Stimulated activated CD4-positive, alpha-beta T cell treated with anti-CD3 and anti-CD28 coated beads, TNF-alpha, amount 100 ng/mL, for 48 hours (primary cell): ENCODE results near the gene PRKAB2.
A peak's percentile ranks its signal among the peaks of the same experiment; 100 is the strongest.
"Not testable (repeated sequence)": the region's sequence is repeated elsewhere in the genome, so short reads cannot be mapped to it uniquely, and the experiment has no call there.

Source experiments
- DNase-seq, 3 donors: peaks; one replicate each; pipeline ENCODE4 v3.0.0-alpha.2; 2020; ENCODE audit warnings: low read depth in 3 of 3

PRKAB2 gene

GRCh38 chr1:147172168-147173016 lies at the start of gene PRKAB2:
PRKAB2 (minus strand) TSS chr1:147172470; CDS start chr1:147172144, 326 bp downstream.
- peak; percentile 78 to 90 (median 79) for DNase-seq

- DNase-seq: no peak
Measured at GRCh38 chr1:147218606-147219005, 46.3 kb upstream of the PRKAB2 start.

GRCh38 chr1:147217141-147217540 lies 44.9 kb upstream of the PRKAB2 start:
- DNase-seq: no peak

GRCh38 chr1:147216124-147216523 lies 43.9 kb upstream of the PRKAB2 start:
- DNase-seq: no peak

GRCh38 chr1:147215540-147215916 lies 43.3 kb upstream of the PRKAB2 start:
- DNase-seq: no peak

- DNase-seq: no peak
Measured at GRCh38 chr1:147214842-147215539, 42.7 kb upstream of the PRKAB2 start.

GRCh38 chr1:147214325-147214724 lies 42.1 kb upstream of the PRKAB2 start:
- DNase-seq: no peak

GRCh38 chr1:147213271-147213670 lies 41.0 kb upstream of the PRKAB2 start:
- no peak for DNase-seq

- no peak for DNase-seq
Measured at GRCh38 chr1:147211577-147211976, 39.3 kb upstream of the PRKAB2 start.

GRCh38 chr1:147210987-147211386 lies 38.7 kb upstream of the PRKAB2 start:
- no peak for DNase-seq

GRCh38 chr1:147209825-147210821 lies 37.9 kb upstream of the PRKAB2 start:
- DNase-seq: no peak

- no peak for DNase-seq
Measured at GRCh38 chr1:147208619-147209018, 36.3 kb upstream of the PRKAB2 start.

- DNase-seq: no peak
Measured at GRCh38 chr1:147207192-147207591, 34.9 kb upstream of the PRKAB2 start.

- DNase-seq: no peak
Measured at GRCh38 chr1:147204080-147204479, 31.8 kb upstream of the PRKAB2 start.

GRCh38 chr1:147202576-147202975 lies 30.3 kb upstream of the PRKAB2 start:
- no peak for DNase-seq

- DNase-seq: no peak
Measured at GRCh38 chr1:147201786-147202185, 29.5 kb upstream of the PRKAB2 start.

GRCh38 chr1:147201276-147201675 lies 29.0 kb upstream of the PRKAB2 start:
- DNase-seq: no peak

GRCh38 chr1:147197324-147197723 lies 25.1 kb upstream of the PRKAB2 start:
- not testable (repeated sequence) for DNase-seq

GRCh38 chr1:147189514-147189913 lies 17.2 kb upstream of the PRKAB2 start:
- no peak for DNase-seq

- no peak for DNase-seq
Measured at GRCh38 chr1:147185432-147185831, 13.2 kb upstream of the PRKAB2 start.

GRCh38 chr1:147177611-147178380 lies 5.5 kb upstream of the PRKAB2 start:
- no peak for DNase-seq
